ENCODE data around the gene NDUFA9. TPM values are rescaled to one million over a fixed set of nuclear protein-coding genes. Genes with fewer than 3 reads are reported as not detected.

Gene NDUFA9
- total RNA-seq, 1 experiment from 2014 or later, result 160 TPM

DNA sequence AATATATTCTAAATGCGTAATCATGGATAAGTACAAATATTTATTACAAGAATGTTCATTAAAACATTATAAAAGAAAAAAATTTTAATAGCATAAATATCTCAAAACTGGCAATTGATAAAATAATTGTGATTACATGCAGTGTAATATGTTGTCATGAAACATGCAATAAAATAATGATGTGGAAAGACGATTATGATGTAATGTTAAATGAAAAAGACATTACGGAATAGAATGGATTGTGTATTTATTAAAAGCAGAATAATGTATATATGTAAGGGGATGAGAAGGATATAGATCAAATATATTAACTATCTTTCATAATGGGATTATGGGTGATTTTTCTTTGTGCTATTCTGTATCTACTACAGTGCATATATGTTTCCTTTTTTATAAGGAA lies 32.8 kb downstream of the NDUFA9 start:
- in situ Hi-C loops (cut with HindIII; ENCODE audit: low sequenced_read_pairs), result no loop called here
- DNase-seq (ENCODE audit: low spot score), result no peak

- in situ Hi-C loops (cut with HindIII; ENCODE audit: low sequenced_read_pairs), result no loop called here
- DNase-seq (ENCODE audit: low spot score), result no peak
These were observed 36.4 kb downstream of the NDUFA9 start for GRCh38 chr12:4685317-4685716.

- no peak for DNase-seq (ENCODE audit: low spot score)
- in situ Hi-C loops (cut with HindIII; ENCODE audit: low sequenced_read_pairs), result no loop called here
These were observed 41.8 kb downstream of the NDUFA9 start for GRCh38 chr12:4690760-4691159.

Other genes with a start within 250 kb of the NDUFA9 start
- gene FGF6, start 203.3 kb upstream of the NDUFA9 start, total RNA-seq (2014; rRNA removed; shearing (Covaris generic)), result not detected in 2 replicates
- 47.7 and 47.9 TPM in 2 replicates for gene RAD51AP1, start 110.2 kb upstream of the NDUFA9 start, total RNA-seq (2014; rRNA removed; shearing (Covaris generic))
- 34.0 and 63.6 TPM in 2 replicates for gene DYRK4, start 86.9 kb upstream of the NDUFA9 start, total RNA-seq (2014; rRNA removed; shearing (Covaris generic))
- 0.58 and 2.6 TPM in 2 replicates for gene AKAP3, start 63 bp upstream of the NDUFA9 start, total RNA-seq (2014; rRNA removed; shearing (Covaris generic))
- gene GALNT8, start 71.3 kb downstream of the NDUFA9 start, total RNA-seq (2014; rRNA removed; shearing (Covaris generic)), result 0.25 and 0.27 TPM in 2 replicates

Measured in G401 (cell line).